Effector memory CD4-positive, alpha-beta T cell (primary cell): ENCODE data around the gene AHSP.
"Not testable (repeated sequence)": the region's sequence is repeated elsewhere in the genome, so short reads cannot be mapped to it uniquely, and the experiment has no call there.

ENCODE experiments used
- DNase-seq, 3 donors: peaks; one replicate each; pipeline ENCODE4 v3.0.0-alpha.2; 2020
- H3K27ac ChIP-seq: 2 replicates; pipeline ENCODE4 v1.7.0; 2013; ENCODE audit warnings: mild to moderate bottlenecking, low read length, moderate library complexity; ENCODE audit not compliant: insufficient read depth, poor library complexity, severe bottlenecking
- H3K27me3 ChIP-seq: replicated peaks from 2 replicates; pipeline ENCODE4 v1.7.0; 2013; ENCODE audit warnings: mild to moderate bottlenecking, low read length; ENCODE audit not compliant: insufficient read depth, control insufficient read depth, poor library complexity, severe bottlenecking
- H3K36me3 ChIP-seq: 2 replicates; pipeline ENCODE4 v1.7.0; 2013; ENCODE audit warnings: mild to moderate bottlenecking, low read length, moderate library complexity; ENCODE audit not compliant: control insufficient read depth, insufficient read depth
- H3K4me1 ChIP-seq: 2 replicates; pipeline ENCODE4 v1.7.0; 2013; ENCODE audit warnings: low read length, mild to moderate bottlenecking; ENCODE audit not compliant: control insufficient read depth, insufficient read depth, poor library complexity, severe bottlenecking
- H3K4me3 ChIP-seq: 2 replicates; pipeline ENCODE4 v1.7.0; 2013; ENCODE audit warnings: low read length, low read depth, mild to moderate bottlenecking; ENCODE audit not compliant: insufficient read depth, poor library complexity, severe bottlenecking
- H3K9me3 ChIP-seq: 2 replicates; pipeline ENCODE4 v1.7.0; 2013; ENCODE audit warnings: mild to moderate bottlenecking, low read length, moderate library complexity; ENCODE audit not compliant: control insufficient read depth

AHSP gene

DNA sequence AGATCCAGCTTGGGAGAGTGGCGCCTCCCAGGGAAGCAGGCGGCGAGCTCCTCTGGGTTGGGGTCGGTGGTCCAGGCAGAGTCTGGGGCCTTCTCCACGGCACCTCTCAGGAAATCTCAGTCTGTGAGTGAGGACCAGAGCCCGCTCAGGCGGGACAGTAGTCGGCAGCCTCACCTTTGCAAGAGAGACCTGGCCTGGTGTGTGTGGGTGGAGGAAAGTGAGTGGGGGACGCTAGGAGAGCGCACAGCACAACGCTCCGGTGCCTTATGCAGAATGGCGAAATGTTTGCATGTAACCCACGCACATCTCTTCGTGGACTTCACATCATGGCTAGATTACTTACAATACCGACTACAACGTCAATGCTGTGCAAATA is 2.2 kb downstream of the AHSP start:
- no peaks in the 10 kb centered on the region for H3K27me3 ChIP-seq
- DNase-seq: no peak
- H3K4me3 ChIP-seq: no peak overlapping the region
- no peaks in the 10 kb centered on the region for H3K36me3 ChIP-seq
- no peaks in the 10 kb centered on the region for H3K9me3 ChIP-seq
- H3K27ac ChIP-seq: no peak overlapping the region
- H3K4me1 ChIP-seq: peaks cover 2% of the 10 kb centered on the region

DNA sequence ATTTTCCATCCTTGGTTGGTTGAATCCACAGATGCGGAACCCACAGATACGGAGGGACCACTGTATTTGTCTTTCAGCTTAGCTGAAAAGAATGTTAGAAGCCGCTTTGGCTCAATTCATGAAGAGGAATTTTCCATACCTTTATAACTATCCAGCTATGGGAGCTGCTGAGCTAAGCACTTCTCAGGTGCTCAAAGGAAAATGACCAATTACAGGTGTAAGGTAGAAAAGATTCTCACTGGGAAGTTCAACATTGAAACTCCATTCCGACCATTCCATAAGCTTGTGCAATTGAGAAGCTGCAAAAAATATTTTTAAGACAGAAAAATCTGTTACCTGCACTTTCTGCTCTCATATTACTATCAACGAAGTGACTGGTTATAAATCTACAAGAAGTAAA is 2.7 kb downstream of the AHSP start:
- H3K4me1 ChIP-seq: peaks cover 2% of the 10 kb centered on the region
- H3K27me3 ChIP-seq: no peaks in the 10 kb centered on the region
- DNase-seq: no peak
- no peaks in the 10 kb centered on the region for H3K9me3 ChIP-seq
- no peaks in the 10 kb centered on the region for H3K36me3 ChIP-seq
- H3K4me3 ChIP-seq: no peak overlapping the region
- no peak overlapping the region for H3K27ac ChIP-seq

DNA sequence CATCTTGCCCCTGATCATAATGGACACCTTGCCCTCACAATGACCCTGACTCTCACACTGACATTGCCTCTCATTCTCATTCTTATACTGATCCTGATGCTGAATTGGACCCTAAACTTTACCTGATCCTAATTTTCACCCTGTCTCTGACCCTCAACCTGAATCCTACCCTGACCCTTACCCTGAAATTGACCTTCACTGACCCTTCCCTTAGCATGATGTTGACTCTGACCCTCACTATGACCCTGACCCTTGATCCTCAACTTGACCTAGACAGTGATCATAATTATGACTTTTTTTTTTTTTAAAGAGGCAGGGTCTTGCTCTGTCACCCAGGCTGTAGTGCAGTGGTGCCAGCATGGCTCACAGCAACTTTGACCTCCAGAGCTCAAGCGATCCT is 3.4 kb downstream of the AHSP start:
- Histone ChIP-seq H3K27me3 (no peaks in the 10 kb centered on the region), H3K27ac (no peak overlapping the region), H3K9me3 (no peaks in the 10 kb centered on the region), H3K4me3 (no peak overlapping the region), H3K36me3 (no peaks in the 10 kb centered on the region), H3K4me1 (peaks cover 2% of the 10 kb centered on the region)
- no peak for DNase-seq

DNA sequence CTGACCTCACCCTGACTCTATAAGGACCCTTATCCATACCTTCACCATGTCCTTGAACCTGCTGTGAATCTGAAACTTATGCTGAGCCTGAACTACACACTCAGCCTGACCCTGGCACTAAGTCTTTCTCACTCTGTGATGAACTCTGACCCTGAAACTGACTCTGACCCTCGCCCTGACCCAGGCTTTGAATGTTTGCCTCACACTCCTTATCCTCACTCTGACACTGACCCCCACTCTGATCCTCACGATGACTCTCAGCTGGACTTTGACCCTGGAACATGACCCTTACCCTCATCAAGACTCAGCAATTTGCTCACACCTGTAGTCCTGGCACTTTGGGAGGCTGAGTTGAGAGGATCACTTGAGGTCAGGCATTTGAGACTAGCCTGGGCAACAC is 4.4 kb downstream of the AHSP start:
- H3K9me3 ChIP-seq: no peaks in the 10 kb centered on the region
- H3K4me1 ChIP-seq: peaks cover 2% of the 10 kb centered on the region
- H3K27ac ChIP-seq: no peak overlapping the region
- peaks cover under 1% of the 10 kb centered on the region for H3K27me3 ChIP-seq
- no peak for DNase-seq
- no peaks in the 10 kb centered on the region for H3K36me3 ChIP-seq
- no peak overlapping the region for H3K4me3 ChIP-seq

DNA sequence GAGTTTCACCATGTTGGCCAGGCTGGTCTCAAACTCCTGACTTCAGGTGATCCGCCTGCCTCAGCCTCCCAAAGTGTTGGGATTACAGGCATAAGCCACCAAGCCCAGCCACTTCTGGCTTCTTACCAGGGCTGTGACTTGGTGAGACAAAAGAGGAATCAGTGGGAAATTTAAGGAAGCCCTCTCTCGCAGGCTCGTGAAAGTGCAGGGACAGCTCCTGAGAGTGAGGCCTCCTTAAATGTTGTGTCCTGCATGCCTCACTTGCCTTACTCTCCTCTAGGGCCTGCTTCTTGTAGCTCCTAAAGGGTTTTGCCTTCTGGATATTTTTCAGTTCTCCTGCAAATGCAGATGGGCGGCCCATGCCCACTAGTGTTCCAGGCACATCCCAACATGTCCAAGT is 5.2 kb downstream of the AHSP start:
- Histone ChIP-seq H3K4me1 (peaks cover 8% of the 10 kb centered on the region), H3K27me3 (peaks cover 8% of the 10 kb centered on the region), H3K36me3 (no peaks in the 10 kb centered on the region), H3K27ac (no peak overlapping the region), H3K9me3 (no peaks in the 10 kb centered on the region), H3K4me3 (no peak overlapping the region)
- DNase-seq: no peak

DNA sequence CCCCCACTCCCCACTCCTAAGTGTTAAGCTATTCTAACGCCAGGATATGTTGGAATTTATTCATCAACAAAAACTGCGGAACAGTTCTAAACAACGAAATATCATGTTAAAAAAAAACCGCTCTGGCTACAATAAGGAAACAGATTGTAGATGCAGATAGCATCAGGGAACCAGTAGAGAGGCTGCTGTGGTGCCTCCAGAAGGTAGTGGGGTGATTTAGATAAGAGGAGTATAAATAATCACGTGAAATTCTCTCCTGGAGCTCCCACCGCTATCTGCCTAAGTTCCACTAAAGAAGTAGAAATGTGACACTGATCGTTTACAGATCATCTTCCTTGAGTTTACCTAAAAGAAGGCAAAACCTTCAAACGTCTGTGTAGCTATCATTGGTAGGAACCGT is 8.0 kb downstream of the AHSP start:
- Histone ChIP-seq H3K36me3 (no peaks in the 10 kb centered on the region), H3K4me1 (peaks cover 6% of the 10 kb centered on the region), H3K27ac (no peak overlapping the region), H3K4me3 (no peak overlapping the region), H3K9me3 (no peaks in the 10 kb centered on the region), H3K27me3 (peaks cover 9% of the 10 kb centered on the region)
- DNase-seq: no peak

DNA sequence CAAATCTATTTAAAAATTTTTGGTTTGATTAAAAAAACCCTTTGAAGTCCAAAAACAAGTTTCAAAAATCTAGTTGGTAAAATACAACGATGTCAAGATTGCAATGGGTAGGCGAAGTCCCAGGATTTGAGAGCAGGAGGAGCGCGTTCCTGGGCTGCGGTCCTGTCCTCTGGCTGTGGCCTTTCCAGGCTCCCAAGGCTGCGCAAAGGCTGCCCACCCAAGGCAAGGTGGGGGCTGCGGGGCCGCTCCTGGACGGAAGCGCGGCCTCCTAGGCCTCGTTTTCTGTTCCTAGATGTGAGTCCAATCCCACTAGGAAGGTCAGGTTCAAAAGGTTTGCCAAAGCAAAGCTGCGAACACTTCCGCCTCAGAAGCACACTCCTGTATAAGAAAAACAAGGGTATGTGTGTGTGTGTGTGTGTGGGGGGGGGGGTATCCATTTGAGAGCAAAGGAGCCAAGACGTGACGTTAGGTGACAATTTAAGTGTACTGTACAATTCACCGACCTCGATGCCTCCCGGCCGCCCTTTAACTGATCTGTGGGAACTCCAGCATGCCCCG is 9.2 kb downstream of the AHSP start:
- DNase-seq: no peak
- Histone ChIP-seq H3K36me3 (no peaks in the 10 kb centered on the region), H3K27me3 (peaks cover 9% of the 10 kb centered on the region), H3K9me3 (no peaks in the 10 kb centered on the region), H3K27ac (no peak overlapping the region), H3K4me3 (no peak overlapping the region), H3K4me1 (peaks cover 6% of the 10 kb centered on the region)

DNA sequence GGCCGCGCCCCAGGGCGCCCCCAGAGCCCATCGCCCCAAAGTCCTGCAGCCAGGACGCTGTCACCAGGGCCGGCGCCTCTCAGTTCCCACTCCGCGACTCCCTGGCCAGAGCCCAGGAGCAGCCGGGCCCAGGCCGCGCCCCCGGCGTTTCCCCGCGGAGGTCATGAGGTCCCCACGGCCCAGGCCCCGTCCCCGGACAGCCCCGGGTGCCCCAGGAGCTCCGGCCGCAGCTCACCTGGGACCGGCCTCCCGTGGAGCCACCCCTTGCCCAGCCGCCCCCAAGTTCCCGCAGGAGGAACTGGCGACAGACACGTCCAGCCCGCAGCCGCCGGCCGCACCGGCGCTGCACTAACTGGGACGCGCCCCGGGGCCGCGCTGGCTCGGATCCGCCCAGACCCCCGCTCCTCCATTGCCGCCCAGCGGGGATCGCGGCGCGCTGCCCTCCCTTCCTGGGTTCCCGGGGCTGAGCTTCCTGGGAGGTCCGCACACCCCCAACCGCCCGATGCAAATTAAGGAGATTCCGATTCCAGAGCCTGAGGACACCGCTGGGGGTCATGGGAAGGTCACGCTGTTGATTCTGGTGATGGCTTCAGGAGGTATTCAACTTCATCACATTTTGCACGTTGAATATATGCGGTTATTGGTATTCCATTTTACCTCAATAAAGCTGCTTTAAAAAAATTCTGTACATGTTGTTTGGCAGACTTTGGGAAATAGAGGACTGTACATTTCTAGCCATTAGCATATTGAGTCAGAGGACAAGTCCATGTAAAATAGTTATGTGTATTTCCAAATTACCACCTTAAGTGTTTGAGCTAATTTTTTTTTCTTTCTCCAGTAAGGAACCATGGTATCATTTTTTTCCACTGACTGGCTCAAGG is 9.9 kb downstream of the AHSP start:
- no peak overlapping the region for H3K27ac ChIP-seq
- no peak overlapping the region for H3K4me3 ChIP-seq
- no peaks in the 10 kb centered on the region for H3K36me3 ChIP-seq
- no peaks in the 10 kb centered on the region for H3K9me3 ChIP-seq
- peaks cover 9% of the 10 kb centered on the region for H3K27me3 ChIP-seq
- peaks cover 6% of the 10 kb centered on the region for H3K4me1 ChIP-seq
- no peak for DNase-seq

DNA sequence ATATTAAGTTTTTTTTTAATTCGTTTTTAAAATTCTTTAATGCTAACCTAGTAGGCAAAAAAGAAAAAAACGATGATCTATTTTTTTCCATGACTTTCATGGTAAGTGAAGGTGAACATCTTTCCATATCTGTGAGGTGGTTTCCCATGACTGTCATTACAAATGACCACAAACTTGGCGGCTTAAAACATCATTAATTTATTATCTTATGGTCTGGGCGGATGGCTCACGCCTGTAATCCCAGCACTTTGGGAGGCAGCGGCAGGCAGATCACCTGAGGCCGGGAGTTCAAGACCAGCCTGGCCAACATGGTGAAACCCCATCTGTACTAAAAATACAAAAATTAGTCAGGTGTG is 10.5 kb downstream of the AHSP start:
- H3K4me3 ChIP-seq, H3K36me3 ChIP-seq, H3K27me3 ChIP-seq, H3K4me1 ChIP-seq, H3K9me3 ChIP-seq, DNase-seq, H3K27ac ChIP-seq: not testable (repeated sequence)

DNA sequence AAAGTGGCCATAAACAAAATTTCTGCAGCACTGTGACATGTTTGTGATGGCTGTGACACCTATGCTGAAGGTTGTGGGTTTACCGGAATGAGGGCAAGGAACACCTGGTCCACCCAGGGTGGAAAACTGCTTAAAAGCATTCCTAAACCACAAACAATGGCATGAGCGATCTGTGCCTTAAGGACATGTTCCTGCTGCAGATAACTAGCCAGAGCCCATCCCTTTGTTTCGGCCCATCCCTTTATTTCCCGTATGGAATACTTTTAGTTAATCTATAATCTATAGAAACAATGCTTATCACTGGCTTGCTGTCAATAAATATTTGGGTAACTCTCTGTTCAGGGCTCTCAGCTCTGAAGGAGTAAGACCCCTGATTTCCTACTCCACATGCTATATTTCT is 12.1 kb downstream of the AHSP start:
- H3K4me1 ChIP-seq, H3K27ac ChIP-seq, H3K9me3 ChIP-seq, H3K4me3 ChIP-seq, H3K27me3 ChIP-seq, H3K36me3 ChIP-seq, DNase-seq: not testable (repeated sequence)
